Stomach (tissue), 4 donors: ENCODE data around the gene UST.

ENCODE experiments used
- CTCF ChIP-seq, 7 experiments: fragments of 450-650 bp in 4 of 7; fragments of 200-600 bp in 3 of 7; sonication (generic) in 3 of 7; IDR thresholded peaks; one replicate each; pipeline ENCODE4 v1.5.1; 2016 to 2019; ENCODE audit warnings: antibody characterized with exemption in 7 of 7, control low read depth in 2 of 7, mild to moderate bottlenecking in 1 of 7
- POLR2A ChIP-seq, 4 donors: fragments of 450-650 bp; IDR thresholded peaks; one replicate each; pipeline ENCODE4 v1.6.1; 2016; ENCODE audit warnings: antibody characterized with exemption in 4 of 4, control low read depth in 2 of 4, mild to moderate bottlenecking in 1 of 4, moderate library complexity in 1 of 4

GRCh38 chr6:149088361-149088760, 341.5 kb downstream of the UST start:
- TF ChIP-seq POLR2A (IDR thresholded peaks at IDR 0.05), result no peak
- no peak for TF ChIP-seq CTCF (IDR thresholded peaks at IDR 0.05)
